Astrocyte (in vitro differentiated cells and primary cell): Measurements from ENCODE around the gene BRAP. TPM values are rescaled to one million over a fixed set of nuclear protein-coding genes. Genes with fewer than 3 reads are reported as not detected.

Experiments used
- DNase-seq: peaks from one replicate; pipeline ENCODE4 v3.0.0-alpha.2; 2010; ENCODE audit warnings: low read depth
- FAIRE-seq: peaks from 2 replicates; lab custom pipeline; 2011; peaks lifted over from hg19 to GRCh38; lab: Jason Lieb, UNC
- H2AFZ ChIP-seq: 2 replicates; pipeline ENCODE4 v1.6.0; 2012; ENCODE audit warnings: low read depth, low read length, inconsistent platforms
- H3K27ac ChIP-seq: 2 replicates; pipeline ENCODE4 v1.5.1; 2011; ENCODE audit warnings: low read depth, low read length, inconsistent platforms
- H3K27me3 ChIP-seq: 2 replicates; pipeline ENCODE4 v1.6.0; 2011; ENCODE audit warnings: low read length, inconsistent platforms; ENCODE audit not compliant: insufficient read depth
- H3K36me3 ChIP-seq: 2 replicates; pipeline ENCODE4 v1.5.1; 2011; ENCODE audit warnings: low read length, inconsistent platforms; ENCODE audit not compliant: insufficient read depth
- H3K4me1 ChIP-seq: 2 replicates; pipeline ENCODE4 v1.5.1; 2011; ENCODE audit warnings: low read length, inconsistent platforms; ENCODE audit not compliant: insufficient read depth
- H3K4me2 ChIP-seq: 2 replicates; pipeline ENCODE4 v1.6.0; 2012; ENCODE audit warnings: low read length, inconsistent platforms
- H3K4me3 ChIP-seq: 2 replicates; pipeline ENCODE4 v1.5.1; 2011; ENCODE audit warnings: low read depth, mild to moderate bottlenecking, low read length, inconsistent platforms; ENCODE audit not compliant: insufficient read depth
- H3K79me2 ChIP-seq: 2 replicates; pipeline ENCODE4 v1.6.0; 2012; ENCODE audit warnings: mild to moderate bottlenecking, low read length, inconsistent platforms; ENCODE audit not compliant: insufficient read depth
- H3K9ac ChIP-seq: 2 replicates; pipeline ENCODE4 v1.6.0; 2012; ENCODE audit warnings: mild to moderate bottlenecking, low read length, inconsistent platforms
- H3K9me3 ChIP-seq: 2 replicates; pipeline ENCODE4 v1.5.1; 2012; ENCODE audit warnings: low read depth, mild to moderate bottlenecking, low read length, inconsistent platforms; ENCODE audit not compliant: insufficient read depth
- H4K20me1 ChIP-seq: 2 replicates; pipeline ENCODE4 v1.6.0; 2012; ENCODE audit warnings: low read length, inconsistent platforms; ENCODE audit not compliant: insufficient read depth
- H3K27ac Mint-ChIP-seq: one replicate; pipeline ENCODE4 v1.8.0; 2021; ENCODE audit warnings: mild to moderate bottlenecking, mixed read lengths; ENCODE audit not compliant: unreplicated experiment
- H3K27me3 Mint-ChIP-seq: one replicate; pipeline ENCODE4 v1.8.0; 2021; ENCODE audit warnings: low read depth, mixed read lengths; ENCODE audit not compliant: unreplicated experiment
- H3K36me3 Mint-ChIP-seq: one replicate; pipeline ENCODE4 v1.8.0; 2021; ENCODE audit warnings: low read depth, mixed read lengths; ENCODE audit not compliant: unreplicated experiment
- H3K4me1 Mint-ChIP-seq: one replicate; pipeline ENCODE4 v1.8.0; 2021; ENCODE audit warnings: low read depth, mixed read lengths; ENCODE audit not compliant: unreplicated experiment
- H3K4me3 Mint-ChIP-seq: one replicate; pipeline ENCODE4 v1.8.0; 2021; ENCODE audit warnings: mild to moderate bottlenecking, moderate library complexity, mixed read lengths; ENCODE audit not compliant: unreplicated experiment
- H3K9me3 Mint-ChIP-seq: one replicate; pipeline ENCODE4 v1.8.0; 2021; ENCODE audit warnings: mild to moderate bottlenecking, mixed read lengths; ENCODE audit not compliant: unreplicated experiment
- EZH2 ChIP-seq: IDR thresholded peaks from 2 replicates; pipeline ENCODE4 v1.6.1; 2012; ENCODE audit warnings: mild to moderate bottlenecking, low read length, inconsistent platforms; ENCODE audit not compliant: insufficient read depth
- total RNA-seq: library from RNA; stranded (reverse); gene quantifications from 2 replicates; pipeline ENCODE4 v1.2.1, GENCODE V29; 2021
- TF ChIP-seq, protein P1 (sequence below): IDR thresholded peaks from 2 replicates; pipeline ENCODE4 v1.5.1; 2011; ENCODE audit warnings: low read depth, mild to moderate bottlenecking, inconsistent platforms, low read length, moderate library complexity; ENCODE audit not compliant: insufficient read depth

The BRAP gene
- total RNA-seq, 1 donor from 2014 or later = 24.8 TPM

DNA sequence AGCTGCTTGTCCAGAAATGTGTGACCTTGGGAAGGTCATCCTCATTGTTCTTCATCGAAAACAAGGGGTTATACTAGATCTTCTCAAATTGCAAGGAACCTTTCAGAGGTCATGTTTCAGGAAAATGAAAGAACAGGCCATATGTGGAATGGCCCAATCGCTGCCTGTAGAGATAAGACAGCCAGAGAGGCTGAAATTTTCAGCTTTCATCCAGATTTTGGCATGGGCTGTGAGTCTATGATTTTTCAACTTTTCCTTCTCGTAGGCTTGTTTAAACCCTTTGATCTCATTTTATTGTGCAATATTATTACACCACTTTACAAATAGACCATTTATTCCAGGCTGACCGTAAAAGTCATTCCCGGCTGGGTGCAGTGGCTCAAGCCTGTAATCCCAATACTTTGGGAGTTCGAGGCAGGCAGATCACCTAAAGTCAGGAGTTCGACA, 69.6 kb downstream of the BRAP start:
- Mint-ChIP-seq H3K27ac (no peak overlapping the region), H3K4me1 (no peaks in the 10 kb centered on the region), H3K36me3 (peaks cover 13% of the 10 kb centered on the region), H3K9me3 (peaks cover 2% of the 10 kb centered on the region), H3K4me3 (no peak overlapping the region), H3K27me3 (no peaks in the 10 kb centered on the region)
- no peak overlapping the region for H2AFZ ChIP-seq
- H3K27me3 ChIP-seq = no peaks in the 10 kb centered on the region
- H3K9ac ChIP-seq = no peak overlapping the region
- no peak for TF ChIP-seq EZH2
- TF ChIP-seq, protein P1, sequence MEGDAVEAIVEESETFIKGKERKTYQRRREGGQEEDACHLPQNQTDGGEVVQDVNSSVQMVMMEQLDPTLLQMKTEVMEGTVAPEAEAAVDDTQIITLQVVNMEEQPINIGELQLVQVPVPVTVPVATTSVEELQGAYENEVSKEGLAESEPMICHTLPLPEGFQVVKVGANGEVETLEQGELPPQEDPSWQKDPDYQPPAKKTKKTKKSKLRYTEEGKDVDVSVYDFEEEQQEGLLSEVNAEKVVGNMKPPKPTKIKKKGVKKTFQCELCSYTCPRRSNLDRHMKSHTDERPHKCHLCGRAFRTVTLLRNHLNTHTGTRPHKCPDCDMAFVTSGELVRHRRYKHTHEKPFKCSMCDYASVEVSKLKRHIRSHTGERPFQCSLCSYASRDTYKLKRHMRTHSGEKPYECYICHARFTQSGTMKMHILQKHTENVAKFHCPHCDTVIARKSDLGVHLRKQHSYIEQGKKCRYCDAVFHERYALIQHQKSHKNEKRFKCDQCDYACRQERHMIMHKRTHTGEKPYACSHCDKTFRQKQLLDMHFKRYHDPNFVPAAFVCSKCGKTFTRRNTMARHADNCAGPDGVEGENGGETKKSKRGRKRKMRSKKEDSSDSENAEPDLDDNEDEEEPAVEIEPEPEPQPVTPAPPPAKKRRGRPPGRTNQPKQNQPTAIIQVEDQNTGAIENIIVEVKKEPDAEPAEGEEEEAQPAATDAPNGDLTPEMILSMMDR = no peak
- H3K9me3 ChIP-seq = no peaks in the 10 kb centered on the region
- no peaks in the 10 kb centered on the region for H3K79me2 ChIP-seq
- no peaks in the 10 kb centered on the region for H3K36me3 ChIP-seq
- FAIRE-seq = no peak
- H3K4me2 ChIP-seq = no peak overlapping the region
- no peaks in the 10 kb centered on the region for H4K20me1 ChIP-seq
- H3K27ac ChIP-seq = no peak overlapping the region
- no peak overlapping the region for H3K4me3 ChIP-seq
- peak; percentile 4 for DNase-seq
- H3K4me1 ChIP-seq = no peaks in the 10 kb centered on the region

DNA sequence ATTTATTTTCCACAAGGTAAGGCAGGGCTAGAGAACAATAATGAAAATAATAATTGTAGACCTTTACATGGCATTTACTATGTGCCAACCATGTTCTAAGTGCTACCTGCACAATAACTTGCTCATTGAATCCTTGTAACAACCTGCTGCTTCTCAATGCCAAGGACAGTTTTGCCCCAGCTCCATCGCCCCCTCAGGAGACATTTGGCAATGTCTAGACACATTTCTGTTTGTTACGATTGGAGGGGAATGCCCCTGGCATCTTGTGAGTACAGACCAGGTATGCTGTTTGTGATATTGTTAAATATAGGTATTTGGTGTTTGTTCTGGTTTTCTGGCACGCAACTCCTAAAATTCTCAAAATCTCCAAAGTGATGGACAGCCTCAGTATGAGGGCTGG, 78.5 kb downstream of the BRAP start:
- no peak for FAIRE-seq
- TF ChIP-seq, protein P1 = no peak
- no peak for TF ChIP-seq EZH2

DNA sequence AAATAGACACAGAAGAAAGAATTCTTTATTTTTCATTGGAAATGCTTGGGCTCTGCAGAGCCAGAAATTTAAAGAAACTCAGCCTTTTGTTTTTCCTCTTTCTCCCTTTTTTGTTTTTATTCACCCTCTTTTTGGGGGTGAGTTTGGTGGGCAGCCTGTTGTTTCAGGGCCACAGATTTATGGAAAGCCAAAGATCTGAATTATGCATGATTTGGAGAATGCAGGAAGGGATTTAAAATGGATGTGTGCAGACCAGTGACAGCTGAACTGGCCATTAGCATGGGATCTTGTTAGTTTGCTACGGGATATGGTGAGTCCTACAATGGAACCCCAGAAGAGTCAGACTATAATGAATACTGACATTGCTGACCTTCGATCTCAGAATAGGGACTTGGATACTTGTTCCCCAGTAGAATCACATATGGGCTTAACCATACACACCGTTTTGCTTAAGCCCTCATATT, 79.0 kb downstream of the BRAP start:
- DNase-seq = no peak
- no peak overlapping the region for H2AFZ ChIP-seq
- no peak overlapping the region for H3K4me3 ChIP-seq
- no peaks in the 10 kb centered on the region for H4K20me1 ChIP-seq
- H3K36me3 Mint-ChIP-seq = peaks cover 2% of the 10 kb centered on the region
- H3K9me3 Mint-ChIP-seq = no peaks in the 10 kb centered on the region
- H3K4me2 ChIP-seq = no peak overlapping the region
- H3K4me3 Mint-ChIP-seq = no peak overlapping the region
- TF ChIP-seq, protein P1 = no peak
- no peak for TF ChIP-seq EZH2
- no peak overlapping the region for H3K27ac Mint-ChIP-seq
- peaks cover 4% of the 10 kb centered on the region for H3K4me1 ChIP-seq
- no peaks in the 10 kb centered on the region for H3K79me2 ChIP-seq
- H3K9ac ChIP-seq = no peak overlapping the region
- H3K27me3 ChIP-seq = no peaks in the 10 kb centered on the region
- H3K36me3 ChIP-seq = no peaks in the 10 kb centered on the region
- no peaks in the 10 kb centered on the region for H3K4me1 Mint-ChIP-seq
- H3K27me3 Mint-ChIP-seq = no peaks in the 10 kb centered on the region
- no peak for FAIRE-seq
- H3K27ac ChIP-seq = no peak overlapping the region
- H3K9me3 ChIP-seq = no peaks in the 10 kb centered on the region

More for the DNA sequence above, 78.5 kb downstream of the BRAP start:
- Mint-ChIP-seq H3K9me3 (no peaks in the 10 kb centered on the region), H3K27me3 (no peaks in the 10 kb centered on the region), H3K4me1 (no peaks in the 10 kb centered on the region), H3K36me3 (peaks cover 2% of the 10 kb centered on the region), H3K27ac (no peak overlapping the region), H3K4me3 (no peak overlapping the region)
- Histone ChIP-seq H3K9me3 (no peaks in the 10 kb centered on the region), H3K9ac (no peak overlapping the region), H3K27ac (no peak overlapping the region), H3K4me3 (no peak overlapping the region), H3K4me2 (no peak overlapping the region), H3K36me3 (no peaks in the 10 kb centered on the region), H3K27me3 (no peaks in the 10 kb centered on the region), H4K20me1 (no peaks in the 10 kb centered on the region), H2AFZ (no peak overlapping the region), H3K79me2 (no peaks in the 10 kb centered on the region), H3K4me1 (peaks cover 4% of the 10 kb centered on the region)
- no peak for DNase-seq
